PC-3 (cell line): ENCODE measurements around the gene NINJ2.

Source experiments
- CTCF ChIP-seq: fragments of 300-600 bp; sonication (generic); conservative IDR thresholded peaks from 2 replicates; pipeline ENCODE4 v1.5.1; 2017; ENCODE audit warnings: antibody characterized with exemption, low read depth, mild to moderate bottlenecking, low read length
- EZH2phosphoT487 ChIP-seq: fragments of 300-600 bp; sonication (generic); IDR thresholded peaks from 2 replicates; pipeline ENCODE4 v1.6.1; 2018; ENCODE audit warnings: mild to moderate bottlenecking, antibody characterized with exemption, low read length, borderline replicate concordance

- TF ChIP-seq CTCF: no peak
- no peak for TF ChIP-seq EZH2phosphoT487
Observed at GRCh38 chr12:669576-669945, 6.3 kb upstream of the NINJ2 start.
